Forelimb muscle (tissue), 1 donor: ENCODE measurements around the gene ZNF837. TPM values are rescaled to one million over a fixed set of nuclear protein-coding genes. Genes with fewer than 3 reads are reported as not detected.

ENCODE experiments used
- DNase-seq: peaks from one replicate; pipeline ENCODE4 v3.0.0-alpha.2; 2013; ENCODE audit warnings: low read depth
- polyA plus RNA-seq: library from polyadenylated mRNA; unstranded; fragments of 120-200 nt; gene quantifications from one replicate; pipeline ENCODE4 v1.2.1, GENCODE V29; 2013; ENCODE audit not compliant: insufficient read length

The ZNF837 gene
- polyA plus RNA-seq, 1 donor = 1.9 TPM

GRCh38 chr19:58319241-58319640 is 61.6 kb downstream of the ZNF837 start:
- no peak for DNase-seq

DNA sequence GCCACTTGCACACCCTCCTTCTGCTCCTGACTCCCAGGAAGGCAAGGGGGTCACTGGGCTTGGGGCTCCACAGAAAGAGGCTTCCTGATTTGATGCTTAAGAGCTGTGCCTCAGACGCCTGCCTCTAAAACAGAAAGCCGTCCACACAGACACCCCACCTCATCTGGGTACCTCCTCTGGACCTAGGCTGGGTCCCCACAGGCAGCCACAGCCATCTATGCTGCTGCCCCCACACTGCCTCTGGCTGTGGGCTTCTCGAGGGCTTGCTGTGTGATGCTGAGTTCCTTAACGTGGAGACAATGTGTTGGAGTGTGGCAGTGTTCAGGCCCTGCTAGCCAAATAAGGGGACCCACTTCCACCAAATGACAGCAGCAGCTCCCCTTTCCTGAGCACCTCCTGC is 62.5 kb downstream of the ZNF837 start:
- DNase-seq = no peak

Other genes starting within 250 kb of the ZNF837 start
- gene ZNF329, start 230.2 kb downstream of the ZNF837 start, polyA plus RNA-seq = 10.6 TPM
- 8.3 TPM for gene ZNF274, start 198.0 kb downstream of the ZNF837 start, polyA plus RNA-seq
- 14.6 TPM for gene ZNF544, start 152.1 kb downstream of the ZNF837 start, polyA plus RNA-seq
- 5.3 TPM for gene ZNF8, start 102.1 kb downstream of the ZNF837 start, polyA plus RNA-seq
- 33.6 TPM for gene ERVK3-1, start 75.7 kb downstream of the ZNF837 start, polyA plus RNA-seq
- 2.7 TPM for gene ZSCAN22, start 54.0 kb downstream of the ZNF837 start, polyA plus RNA-seq
- 3.6 TPM for gene A1BG, start 27.5 kb downstream of the ZNF837 start, polyA plus RNA-seq
- 2.4 TPM for gene ZNF497, start 18.3 kb downstream of the ZNF837 start, polyA plus RNA-seq
- 1,975 TPM for gene RPS5, start 6.2 kb upstream of the ZNF837 start, polyA plus RNA-seq
- gene RNF225, start 14.6 kb upstream of the ZNF837 start, polyA plus RNA-seq = not detected
- 4.4 TPM for gene ZNF584, start 27.6 kb upstream of the ZNF837 start, polyA plus RNA-seq
- gene ZNF132, start 59.1 kb upstream of the ZNF837 start, polyA plus RNA-seq = 3.8 TPM
- gene ZNF324B, start 70.6 kb upstream of the ZNF837 start, polyA plus RNA-seq = 3.3 TPM
- 5.2 TPM for gene ZNF324, start 86.0 kb upstream of the ZNF837 start, polyA plus RNA-seq
- 7.0 TPM for gene ZNF446, start 95.3 kb upstream of the ZNF837 start, polyA plus RNA-seq
- 3.6 TPM for gene SLC27A5, start 131.0 kb upstream of the ZNF837 start, polyA plus RNA-seq
- 8.5 TPM for gene ZBTB45, start 138.8 kb upstream of the ZNF837 start, polyA plus RNA-seq
- gene TRIM28, start 163.0 kb upstream of the ZNF837 start, polyA plus RNA-seq = 322 TPM
- 76.0 TPM for gene CHMP2A, start 174.1 kb upstream of the ZNF837 start, polyA plus RNA-seq
- 61.8 TPM for gene UBE2M, start 177.6 kb upstream of the ZNF837 start, polyA plus RNA-seq
- 17.2 TPM for gene MZF1, start 192.3 kb upstream of the ZNF837 start, polyA plus RNA-seq